ENCODE results near the gene CLIP2.

- TF ChIP-seq POLR2A (IDR thresholded peaks at IDR 0.05; ENCODE audit: low read length) (no peak), GATA1 (IDR thresholded peaks at IDR 0.05; ENCODE audit: low read depth, low read length) (no peak)
Measured at GRCh38 chr7:74362266-74362665, 73.1 kb downstream of the CLIP2 start.
